ENCODE data around the gene RHBDD3. TPM values are rescaled to one million over a fixed set of nuclear protein-coding genes. Genes with fewer than 3 reads are reported as not detected.

The RHBDD3 gene
- total RNA-seq, 2 donors from 2014 or later, result 16.5 to 23.4 TPM

DNA sequence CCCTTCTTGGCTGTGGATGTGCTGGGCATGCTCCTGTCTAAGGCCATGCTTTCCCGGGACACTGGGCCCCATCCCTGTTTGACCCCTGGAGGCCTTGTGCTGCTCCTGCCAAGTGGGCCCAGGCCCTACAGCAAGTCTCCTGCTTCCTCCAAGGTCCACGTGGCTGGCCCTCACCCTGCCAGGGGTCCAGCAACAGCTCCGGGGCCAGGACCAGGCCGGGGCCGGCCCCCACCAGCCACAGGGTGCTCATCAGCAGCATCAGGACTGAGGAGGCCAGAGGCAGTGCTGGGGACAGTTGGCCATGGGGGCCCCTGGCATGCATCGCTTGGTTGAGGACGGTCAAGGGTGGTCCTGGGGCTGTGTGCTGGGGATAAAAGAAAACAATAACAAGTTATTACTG, 2.5 kb downstream of the RHBDD3 start:
- H3K4me1 ChIP-seq, result peaks cover 0 to 29% of the 10 kb centered on the region in 2 donors
- no peak for DNase-seq (ENCODE audit: low spot score)
- H3K4me3 ChIP-seq, result no peak overlapping the region
- H3K36me3 ChIP-seq, result peaks cover 29% of the 10 kb centered on the region
- TF ChIP-seq, protein P1, sequence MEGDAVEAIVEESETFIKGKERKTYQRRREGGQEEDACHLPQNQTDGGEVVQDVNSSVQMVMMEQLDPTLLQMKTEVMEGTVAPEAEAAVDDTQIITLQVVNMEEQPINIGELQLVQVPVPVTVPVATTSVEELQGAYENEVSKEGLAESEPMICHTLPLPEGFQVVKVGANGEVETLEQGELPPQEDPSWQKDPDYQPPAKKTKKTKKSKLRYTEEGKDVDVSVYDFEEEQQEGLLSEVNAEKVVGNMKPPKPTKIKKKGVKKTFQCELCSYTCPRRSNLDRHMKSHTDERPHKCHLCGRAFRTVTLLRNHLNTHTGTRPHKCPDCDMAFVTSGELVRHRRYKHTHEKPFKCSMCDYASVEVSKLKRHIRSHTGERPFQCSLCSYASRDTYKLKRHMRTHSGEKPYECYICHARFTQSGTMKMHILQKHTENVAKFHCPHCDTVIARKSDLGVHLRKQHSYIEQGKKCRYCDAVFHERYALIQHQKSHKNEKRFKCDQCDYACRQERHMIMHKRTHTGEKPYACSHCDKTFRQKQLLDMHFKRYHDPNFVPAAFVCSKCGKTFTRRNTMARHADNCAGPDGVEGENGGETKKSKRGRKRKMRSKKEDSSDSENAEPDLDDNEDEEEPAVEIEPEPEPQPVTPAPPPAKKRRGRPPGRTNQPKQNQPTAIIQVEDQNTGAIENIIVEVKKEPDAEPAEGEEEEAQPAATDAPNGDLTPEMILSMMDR (IDR thresholded peaks at IDR 0.05), result no peak
- H3K27ac ChIP-seq, result no peak overlapping the region
- no peaks in the 10 kb centered on the region for H3K9me3 ChIP-seq
- H3K27me3 ChIP-seq, result no peaks in the 10 kb centered on the region

DNA sequence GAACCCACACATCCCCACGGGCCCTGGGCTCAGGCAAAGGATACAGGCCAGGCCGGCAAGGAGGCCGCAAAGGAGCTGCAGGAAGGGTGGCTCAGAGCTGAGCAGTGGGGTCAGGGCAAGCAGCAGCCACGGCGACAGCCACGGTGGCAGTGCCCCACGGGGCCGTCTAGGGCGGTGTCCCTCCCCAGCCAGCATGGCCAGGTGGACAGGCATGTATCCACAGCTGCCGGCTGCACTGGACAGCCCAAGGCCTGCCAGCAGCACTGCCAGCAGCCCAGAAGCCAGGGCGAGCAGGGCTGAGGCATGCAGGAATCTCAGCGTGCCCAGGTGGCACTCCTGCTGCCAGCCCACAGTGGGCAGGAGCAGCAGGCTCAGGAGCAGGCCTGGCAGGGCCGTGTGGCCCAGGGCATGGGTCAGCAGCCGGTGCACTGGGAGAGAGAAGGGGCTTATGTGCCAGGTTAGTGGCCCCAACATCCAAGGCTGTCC, 3.9 kb downstream of the RHBDD3 start:
- Histone ChIP-seq H3K4me3 (no peak overlapping the region), H3K9me3 (no peaks in the 10 kb centered on the region), H3K4me1 (peaks cover 0 to 17% of the 10 kb centered on the region in 2 donors), H3K36me3 (peaks cover 39% of the 10 kb centered on the region), H3K27ac (no peak overlapping the region), H3K27me3 (no peaks in the 10 kb centered on the region)
- TF ChIP-seq, protein P1 (IDR thresholded peaks at IDR 0.05), result no peak
- DNase-seq (ENCODE audit: low spot score), result peak; percentile 52

DNA sequence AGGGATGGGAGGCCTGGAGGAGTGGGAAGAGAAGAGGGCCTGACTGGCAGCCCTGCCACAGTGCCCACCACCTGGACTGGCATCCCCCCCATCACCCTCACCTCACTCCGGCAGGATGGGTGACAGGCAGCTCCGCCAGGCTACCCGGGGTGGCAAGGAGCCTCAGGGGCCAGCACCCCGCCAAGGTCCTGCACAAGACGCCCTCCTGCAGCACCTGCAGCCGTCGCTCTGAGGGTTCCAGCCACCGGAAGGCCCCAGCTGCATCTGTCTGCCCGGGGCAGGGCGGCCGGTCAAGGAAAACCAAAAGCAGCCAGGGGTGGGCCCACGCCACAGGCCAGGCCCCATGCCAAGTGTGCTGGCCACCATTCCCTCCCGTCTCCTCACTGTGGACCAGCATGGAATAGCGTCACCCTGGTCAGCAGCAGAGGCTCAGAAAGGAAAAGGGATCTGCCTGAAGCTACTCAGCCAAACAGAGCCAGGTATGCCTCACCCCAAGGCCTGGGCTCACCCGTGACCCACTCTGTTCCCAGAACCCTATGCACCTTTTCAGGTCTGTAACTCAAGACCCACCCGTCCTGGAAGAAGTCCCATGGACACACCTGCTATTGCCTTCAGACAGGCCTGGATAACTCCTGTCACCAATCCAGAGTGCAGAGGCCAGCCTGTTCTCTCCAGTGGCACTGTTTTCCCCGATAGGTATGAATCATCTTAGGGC, 7.0 kb downstream of the RHBDD3 start:
- peaks cover 39% of the 10 kb centered on the region for H3K36me3 ChIP-seq
- TF ChIP-seq, protein P1 (IDR thresholded peaks at IDR 0.05), result no peak
- H3K4me1 ChIP-seq, result peaks cover 0 to under 1% of the 10 kb centered on the region in 2 donors
- H3K4me3 ChIP-seq, result no peak overlapping the region
- no peaks in the 10 kb centered on the region for H3K27me3 ChIP-seq
- no peak overlapping the region for H3K27ac ChIP-seq
- no peaks in the 10 kb centered on the region for H3K9me3 ChIP-seq
- peak; percentile 57 for DNase-seq (ENCODE audit: low spot score)

DNA sequence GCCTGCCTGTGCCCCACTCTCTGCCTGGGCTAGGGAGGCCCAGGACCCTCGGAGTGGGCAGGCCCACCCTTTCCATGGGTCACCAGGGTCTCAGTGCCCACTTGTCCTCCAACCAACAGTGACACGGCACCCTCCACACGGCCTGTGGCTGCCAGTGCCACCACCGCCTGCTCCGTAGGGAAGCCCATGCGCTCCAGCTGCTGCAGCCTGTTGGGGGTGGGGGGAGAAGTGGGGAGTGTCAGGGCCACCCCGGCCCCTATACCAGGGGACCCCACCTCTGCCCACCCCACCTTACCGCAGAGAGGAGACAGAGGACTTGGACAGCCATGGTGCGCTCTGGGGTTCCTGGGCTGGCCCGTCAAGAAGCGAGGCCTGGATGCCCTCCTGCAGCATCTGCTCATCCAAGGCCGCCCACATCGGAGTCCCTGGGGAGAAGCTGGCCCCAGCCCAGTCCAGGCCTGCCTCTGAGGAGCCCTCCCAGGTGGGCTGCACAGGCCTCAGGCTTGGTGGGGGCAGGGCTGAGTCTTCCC, 7.7 kb downstream of the RHBDD3 start:
- DNase-seq (ENCODE audit: low spot score), result peak; percentile 26
- Histone ChIP-seq H3K9me3 (no peaks in the 10 kb centered on the region), H3K27ac (no peak overlapping the region), H3K36me3 (peaks cover 34% of the 10 kb centered on the region), H3K4me1 (no peaks in the 10 kb centered on the region), H3K27me3 (no peaks in the 10 kb centered on the region), H3K4me3 (no peak overlapping the region)
- TF ChIP-seq, protein P1 (IDR thresholded peaks at IDR 0.05), result no peak

DNA sequence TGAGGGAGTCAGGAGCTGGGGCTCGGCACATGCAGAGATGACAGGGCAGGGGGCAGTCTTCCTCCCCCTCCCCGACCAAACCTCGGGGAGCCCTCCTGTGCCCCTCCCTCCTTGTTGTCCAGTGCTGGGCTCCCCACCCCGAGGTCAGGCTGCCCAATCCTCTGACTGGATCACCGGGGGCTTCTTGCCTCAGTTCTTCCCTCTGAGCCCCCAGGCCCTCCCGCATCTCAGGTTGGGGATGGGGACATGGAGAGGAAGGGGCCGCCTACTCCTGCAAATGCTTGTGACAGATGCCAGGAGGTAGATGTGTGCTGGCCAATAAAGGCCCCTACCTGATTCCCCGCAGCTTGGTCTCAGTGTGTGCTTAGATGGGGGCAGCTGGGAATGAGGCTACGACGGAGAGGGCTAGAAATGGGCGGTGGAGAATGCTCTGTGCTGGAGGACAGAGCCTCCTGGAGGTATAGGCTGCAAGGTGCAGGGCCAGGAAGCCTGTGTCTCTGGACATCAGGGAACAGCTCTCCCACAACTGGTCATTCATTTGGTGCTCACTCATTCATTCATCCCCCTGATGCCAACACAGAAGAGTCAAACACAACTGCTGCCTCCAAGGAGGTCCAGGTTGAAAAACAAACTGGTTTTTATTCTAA, 8.4 kb downstream of the RHBDD3 start:
- Histone ChIP-seq H3K27me3 (no peaks in the 10 kb centered on the region), H3K36me3 (peaks cover 28% of the 10 kb centered on the region), H3K4me3 (no peak overlapping the region), H3K9me3 (no peaks in the 10 kb centered on the region), H3K4me1 (no peaks in the 10 kb centered on the region), H3K27ac (no peak overlapping the region)
- TF ChIP-seq, protein P1 (IDR thresholded peaks at IDR 0.05), result no peak
- DNase-seq (ENCODE audit: low spot score), result peak; percentile 23

Data from right atrium auricular region (tissue), 2 donors.